ENCODE measurements around the gene RAET1G. TPM values are rescaled to one million over a fixed set of nuclear protein-coding genes. Genes with fewer than 3 reads are reported as not detected.

Gene RAET1G
- total RNA-seq, 1 experiment from 2014 or later: 0.54 TPM

DNA sequence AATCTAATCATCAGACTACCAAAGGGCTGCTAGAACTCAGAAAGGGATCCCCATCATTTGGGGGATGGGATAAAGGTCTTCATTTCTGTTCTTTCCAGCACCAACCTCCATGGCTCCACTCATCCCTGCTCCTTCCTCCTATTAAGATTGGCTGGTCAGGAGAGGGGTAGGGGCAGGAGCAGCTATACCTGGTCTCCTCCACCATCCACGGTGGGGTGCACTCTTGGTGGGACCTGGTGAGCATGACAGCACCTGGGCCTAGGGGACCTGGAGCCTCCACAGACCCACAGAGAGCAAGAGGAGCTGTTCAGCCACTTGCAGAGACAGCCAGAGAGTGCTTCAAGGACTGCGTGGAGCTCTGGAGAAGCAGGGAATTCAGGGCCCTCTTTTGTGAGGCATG lies 12.7 kb upstream of the RAET1G start:
- H3K4me3 Mint-ChIP-seq (ENCODE audit: low read depth, unreplicated experiment): no peak overlapping the region
- BruUV-seq (replicated peaks): no TSS peak
- TF ChIP-seq, protein P1, sequence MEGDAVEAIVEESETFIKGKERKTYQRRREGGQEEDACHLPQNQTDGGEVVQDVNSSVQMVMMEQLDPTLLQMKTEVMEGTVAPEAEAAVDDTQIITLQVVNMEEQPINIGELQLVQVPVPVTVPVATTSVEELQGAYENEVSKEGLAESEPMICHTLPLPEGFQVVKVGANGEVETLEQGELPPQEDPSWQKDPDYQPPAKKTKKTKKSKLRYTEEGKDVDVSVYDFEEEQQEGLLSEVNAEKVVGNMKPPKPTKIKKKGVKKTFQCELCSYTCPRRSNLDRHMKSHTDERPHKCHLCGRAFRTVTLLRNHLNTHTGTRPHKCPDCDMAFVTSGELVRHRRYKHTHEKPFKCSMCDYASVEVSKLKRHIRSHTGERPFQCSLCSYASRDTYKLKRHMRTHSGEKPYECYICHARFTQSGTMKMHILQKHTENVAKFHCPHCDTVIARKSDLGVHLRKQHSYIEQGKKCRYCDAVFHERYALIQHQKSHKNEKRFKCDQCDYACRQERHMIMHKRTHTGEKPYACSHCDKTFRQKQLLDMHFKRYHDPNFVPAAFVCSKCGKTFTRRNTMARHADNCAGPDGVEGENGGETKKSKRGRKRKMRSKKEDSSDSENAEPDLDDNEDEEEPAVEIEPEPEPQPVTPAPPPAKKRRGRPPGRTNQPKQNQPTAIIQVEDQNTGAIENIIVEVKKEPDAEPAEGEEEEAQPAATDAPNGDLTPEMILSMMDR (IDR thresholded peaks at IDR 0.05; ENCODE audit: unreplicated experiment): no peak
- no peaks in the 10 kb centered on the region for H3K9me3 Mint-ChIP-seq (ENCODE audit: low read depth, unreplicated experiment)
- H3K4me1 Mint-ChIP-seq (ENCODE audit: low read depth, unreplicated experiment): peaks cover 10% of the 10 kb centered on the region
- DNase-seq: no peak
- H3K27me3 Mint-ChIP-seq (ENCODE audit: unreplicated experiment): peaks cover 95% of the 10 kb centered on the region
- intact Hi-C loops (cut with micrococcal nuclease; ENCODE audit: unreplicated experiment): loop anchor here (2.0 to 10.0 kb wide), 2 partner anchors 81 to 459 kb away; no protein-coding TSS in a partner anchor
- peaks cover 21% of the 10 kb centered on the region for H3K36me3 Mint-ChIP-seq (ENCODE audit: insufficient read depth, unreplicated experiment)
- H3K27ac Mint-ChIP-seq (ENCODE audit: unreplicated experiment): no peak overlapping the region
- CTCF ChIA-PET: no interaction called here

DNA sequence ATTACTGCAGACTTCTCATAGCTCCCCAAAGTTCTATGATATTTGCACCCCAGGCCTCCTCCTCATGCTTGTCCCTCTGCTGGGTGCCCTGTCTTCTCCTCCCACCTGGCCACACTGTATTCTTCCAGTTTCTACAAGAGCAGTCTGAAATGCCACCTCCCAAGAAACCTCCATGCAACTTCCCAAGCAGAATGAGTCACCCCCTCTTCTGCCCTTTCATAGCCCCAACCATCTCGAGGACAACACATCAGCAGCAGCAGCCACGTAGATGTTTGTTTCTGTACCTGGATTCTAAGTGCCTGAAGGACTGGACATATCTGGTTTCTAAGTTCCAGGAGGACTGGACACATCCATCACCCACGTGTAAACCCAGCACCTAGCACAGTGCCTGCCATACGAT lies 12.3 kb upstream of the RAET1G start:
- peaks cover 96% of the 10 kb centered on the region for H3K27me3 Mint-ChIP-seq (ENCODE audit: unreplicated experiment)
- H3K9me3 Mint-ChIP-seq (ENCODE audit: low read depth, unreplicated experiment): no peaks in the 10 kb centered on the region
- no peak overlapping the region for H3K4me3 Mint-ChIP-seq (ENCODE audit: low read depth, unreplicated experiment)
- TF ChIP-seq, protein P1 (IDR thresholded peaks at IDR 0.05; ENCODE audit: unreplicated experiment): no peak
- no TSS peak for BruUV-seq (replicated peaks)
- H3K36me3 Mint-ChIP-seq (ENCODE audit: insufficient read depth, unreplicated experiment): peaks cover 21% of the 10 kb centered on the region
- no peak for DNase-seq
- H3K4me1 Mint-ChIP-seq (ENCODE audit: low read depth, unreplicated experiment): peaks cover 10% of the 10 kb centered on the region
- intact Hi-C loops (cut with micrococcal nuclease; ENCODE audit: unreplicated experiment): loop anchor here (2.0 to 10.0 kb wide), 2 partner anchors 82 to 460 kb away; no protein-coding TSS in a partner anchor
- CTCF ChIA-PET: no interaction called here
- no peak overlapping the region for H3K27ac Mint-ChIP-seq (ENCODE audit: unreplicated experiment)

- Mint-ChIP-seq H3K27me3 (ENCODE audit: unreplicated experiment) (peaks cover 96% of the 10 kb centered on the region), H3K4me3 (ENCODE audit: low read depth, unreplicated experiment) (no peak overlapping the region), H3K9me3 (ENCODE audit: low read depth, unreplicated experiment) (no peaks in the 10 kb centered on the region), H3K4me1 (ENCODE audit: low read depth, unreplicated experiment) (peaks cover 9% of the 10 kb centered on the region), H3K36me3 (ENCODE audit: insufficient read depth, unreplicated experiment) (peaks cover 21% of the 10 kb centered on the region), H3K27ac (ENCODE audit: unreplicated experiment) (no peak overlapping the region)
- CTCF ChIA-PET: no interaction called here
- DNase-seq: peak; percentile 50
- BruUV-seq (replicated peaks): no TSS peak
- TF ChIP-seq, protein P1 (IDR thresholded peaks at IDR 0.05; ENCODE audit: unreplicated experiment): no peak
- intact Hi-C loops (cut with micrococcal nuclease; ENCODE audit: unreplicated experiment): loop anchor here (2.0 to 10.0 kb wide), 2 partner anchors 82 to 460 kb away; no protein-coding TSS in a partner anchor
These were observed 11.6 kb upstream of the RAET1G start for GRCh38 chr6:149934249-149935156.

- intact Hi-C loops (cut with micrococcal nuclease; ENCODE audit: unreplicated experiment): loop anchor here (10.0 kb wide), 1 partner anchor 461 kb away; no protein-coding TSS in a partner anchor
- Mint-ChIP-seq H3K9me3 (ENCODE audit: low read depth, unreplicated experiment) (no peaks in the 10 kb centered on the region), H3K27me3 (ENCODE audit: unreplicated experiment) (peaks cover 96% of the 10 kb centered on the region), H3K4me3 (ENCODE audit: low read depth, unreplicated experiment) (no peak overlapping the region), H3K36me3 (ENCODE audit: insufficient read depth, unreplicated experiment) (peaks cover 11% of the 10 kb centered on the region), H3K27ac (ENCODE audit: unreplicated experiment) (peak overlapping the region; percentile 8), H3K4me1 (ENCODE audit: low read depth, unreplicated experiment) (no peaks in the 10 kb centered on the region)
- CTCF ChIA-PET: no interaction called here
- TF ChIP-seq, protein P1 (IDR thresholded peaks at IDR 0.05; ENCODE audit: unreplicated experiment): no peak
- no TSS peak for BruUV-seq (replicated peaks)
- DNase-seq: no peak
These were observed 10.5 kb upstream of the RAET1G start for GRCh38 chr6:149933461-149933860.

All from Calu3 (cell line).